NCI-H510A (cell line): ENCODE results near the gene LZTS3.
"Not testable (repeated sequence)": the region's sequence is repeated elsewhere in the genome, so short reads cannot be mapped to it uniquely, and the experiment has no call there.

ENCODE experiments used
- DNase-seq: peaks from one replicate; lab custom pipeline; 2025; lab: John Stamatoyannopoulos, UW

LZTS3 gene

GRCh38 chr20:3192226-3193015, 19.1 kb upstream of the LZTS3 start:
- DNase-seq, result no peak

GRCh38 chr20:3190681-3191111, 17.3 kb upstream of the LZTS3 start:
- no peak for DNase-seq

GRCh38 chr20:3189561-3190131, 16.3 kb upstream of the LZTS3 start:
- no peak for DNase-seq

GRCh38 chr20:3188823-3189413, 15.6 kb upstream of the LZTS3 start:
- DNase-seq, result no peak

- not testable (repeated sequence) for DNase-seq
These were observed 14.5 kb upstream of the LZTS3 start for GRCh38 chr20:3187861-3188260.

GRCh38 chr20:3183896-3184612, 10.7 kb upstream of the LZTS3 start:
- DNase-seq, result peak; percentile 29

GRCh38 chr20:3182429-3182828, 9.1 kb upstream of the LZTS3 start:
- DNase-seq, result not testable (repeated sequence)

- DNase-seq, result no peak
These were observed 7.9 kb upstream of the LZTS3 start for GRCh38 chr20:3181270-3181669.

- no peak for DNase-seq
These were observed 7.0 kb upstream of the LZTS3 start for GRCh38 chr20:3180319-3180718.

- no peak for DNase-seq
These were observed 4.6 kb upstream of the LZTS3 start for GRCh38 chr20:3177746-3178485.

GRCh38 chr20:3175270-3175669, 1.9 kb upstream of the LZTS3 start:
- no peak for DNase-seq

- DNase-seq, result no peak
These were observed 1.3 kb upstream of the LZTS3 start for GRCh38 chr20:3174442-3175261.

- peak; percentile 88 for DNase-seq
These were observed 477 bp upstream of the LZTS3 start for GRCh38 chr20:3173610-3174441.

GRCh38 chr20:3172126-3172932, 1.0 kb downstream of the LZTS3 start:
- no peak for DNase-seq

GRCh38 chr20:3171391-3172125, 1.8 kb downstream of the LZTS3 start:
- no peak for DNase-seq

GRCh38 chr20:3168829-3169590, 4.3 kb downstream of the LZTS3 start:
- DNase-seq, result no peak

GRCh38 chr20:3168079-3168828, 5.1 kb downstream of the LZTS3 start:
- DNase-seq, result peak; percentile 92
